Measurements from ENCODE around the gene RORC.

GRCh38 chr1:151762941-151763921, 68.4 kb downstream of the RORC start, which contains the start of gene MRPL9:
- TF ChIP-seq ATF2 (IDR thresholded peaks at IDR 0.05; ENCODE audit: low read length) = no peak
- no peak for TF ChIP-seq CTCF (IDR thresholded peaks at IDR 0.05; ENCODE audit: control extremely low read depth in 1 of 3, insufficient read depth in 1 of 3, low read depth in 1 of 3, low read length in 3 of 3)
- no peak for TF ChIP-seq EP300 (IDR thresholded peaks at IDR 0.05; ENCODE audit: borderline replicate concordance in 1 of 2, low read depth in 2 of 2, low read length in 2 of 2)
- TF ChIP-seq POLR2A (IDR thresholded peaks at IDR 0.05; ENCODE audit: control extremely low read depth in 1 of 2, low read depth in 2 of 2, low read length in 2 of 2) = peak; percentile 88 to 92
- TF ChIP-seq HDAC2 (IDR thresholded peaks at IDR 0.05; ENCODE audit: borderline replicate concordance in 1 of 2, low read depth in 2 of 2, low read length in 2 of 2) = peak in 1 of 2 experiments; percentile 84; a peak in 2 of 4 replicates
- no peak for TF ChIP-seq CBX5 (IDR thresholded peaks at IDR 0.05; ENCODE audit: low read depth, low read length)
- TF ChIP-seq POLR2AphosphoS5 (IDR thresholded peaks at IDR 0.05; ENCODE audit: low read depth, low read length) = peak; percentile 50
- TF ChIP-seq SIN3A (conservative IDR thresholded peaks at IDR 0.05 in 1 of 2, IDR thresholded peaks at IDR 0.05 in 1 of 2; ENCODE audit: low read depth in 1 of 2, low read length in 2 of 2) = peak; percentile 49 to 60; a peak in 2 of 4 replicates
- peak; percentile 93 for TF ChIP-seq ASH2L (IDR thresholded peaks at IDR 0.05; ENCODE audit: low read length)

All from H1 (cell line).